AML-193 (cell line): ENCODE data around the gene CCT8.
"Not testable (repeated sequence)": the region's sequence is repeated elsewhere in the genome, so short reads cannot be mapped to it uniquely, and the experiment has no call there.

Source experiments
- DNase-seq, 2 experiments: peaks; one replicate each; lab custom pipeline; 2025; lab: John Stamatoyannopoulos, UW

Gene CCT8

GRCh38 chr21:29077651-29078090 lies 4.2 kb upstream of the CCT8 start:
- DNase-seq, result no peak

GRCh38 chr21:29076731-29077640 lies 3.5 kb upstream of the CCT8 start:
- not testable (repeated sequence) for DNase-seq

- DNase-seq, result no peak
Measured at GRCh38 chr21:29075706-29076466, 2.4 kb upstream of the CCT8 start.

GRCh38 chr21:29074783-29075182 lies 1.3 kb upstream of the CCT8 start:
- DNase-seq, result no peak

- no peak for DNase-seq
Measured at GRCh38 chr21:29074007-29074376, 544 bp upstream of the CCT8 start.

- DNase-seq, result peak in 1 of 2 experiments; percentile 24
Measured at GRCh38 chr21:29072873-29073221, 601 bp downstream of the CCT8 start.

- DNase-seq, result no peak
Measured at GRCh38 chr21:29064850-29065481, 8.5 kb downstream of the CCT8 start.

- no peak for DNase-seq
Measured at GRCh38 chr21:29056538-29057050, 16.9 kb downstream of the CCT8 start.

- DNase-seq, result no peak
Measured at GRCh38 chr21:29056005-29056404, 17.4 kb downstream of the CCT8 start.

GRCh38 chr21:29055080-29055479 lies 18.4 kb downstream of the CCT8 start:
- DNase-seq, result no peak

GRCh38 chr21:29053656-29054055 lies 19.8 kb downstream of the CCT8 start:
- no peak for DNase-seq

- DNase-seq, result no peak
Measured at GRCh38 chr21:29053011-29053553, 20.4 kb downstream of the CCT8 start.

GRCh38 chr21:29052224-29052623 lies 21.2 kb downstream of the CCT8 start:
- no peak for DNase-seq

- no peak for DNase-seq
Measured at GRCh38 chr21:29034678-29035077, 38.8 kb downstream of the CCT8 start.

GRCh38 chr21:29033871-29034270 lies 39.6 kb downstream of the CCT8 start:
- DNase-seq, result no peak

- no peak for DNase-seq
Measured at GRCh38 chr21:29033301-29033700, 40.1 kb downstream of the CCT8 start.

GRCh38 chr21:29030909-29031308 lies 42.5 kb downstream of the CCT8 start:
- DNase-seq, result no peak

GRCh38 chr21:29029524-29029923 lies 43.9 kb downstream of the CCT8 start:
- DNase-seq, result no peak

- DNase-seq, result no peak
Measured at GRCh38 chr21:29025328-29025713, 48.1 kb downstream of the CCT8 start.

GRCh38 chr21:29024474-29025327 lies 48.7 kb downstream of the CCT8 start, which contains the start of gene USP16:
USP16 (plus strand) TSS chr21:29024668; CDS start chr21:29027914, 3,246 bp downstream.
- peak; percentile 92 to 94 for DNase-seq

- DNase-seq, result no peak
Measured at GRCh38 chr21:29022166-29022565, 51.3 kb downstream of the CCT8 start.
